Measurements from ENCODE around the gene MBNL1. TPM values are rescaled to one million over a fixed set of nuclear protein-coding genes. Genes with fewer than 3 reads are reported as not detected.
A peak's percentile ranks its signal among the peaks of the same experiment; 100 is the strongest.
"Not testable (repeated sequence)": the region's sequence is repeated elsewhere in the genome, so short reads cannot be mapped to it uniquely, and the experiment has no call there.

MBNL1 gene
- total RNA-seq, 1 donor from 2014 or later, result 178 TPM

GRCh38 chr3:152382312-152383135 lies 113.8 kb downstream of the MBNL1 start:
- intact Hi-C loops (cut with DNase I), result loop anchor here (5.0 kb wide), 1 partner anchor 50 kb away; no protein-coding TSS in a partner anchor

GRCh38 chr3:152383136-152383606 lies 114.4 kb downstream of the MBNL1 start:
- intact Hi-C loops (cut with DNase I), result loop anchor here (5.0 kb wide), 1 partner anchor 51 kb away; no protein-coding TSS in a partner anchor
- DNase-seq (ENCODE audit: low spot score), result no peak

More at GRCh38 chr3:152382312-152383135, 113.8 kb downstream of the MBNL1 start:
- no peak for DNase-seq (ENCODE audit: low spot score)

DNA sequence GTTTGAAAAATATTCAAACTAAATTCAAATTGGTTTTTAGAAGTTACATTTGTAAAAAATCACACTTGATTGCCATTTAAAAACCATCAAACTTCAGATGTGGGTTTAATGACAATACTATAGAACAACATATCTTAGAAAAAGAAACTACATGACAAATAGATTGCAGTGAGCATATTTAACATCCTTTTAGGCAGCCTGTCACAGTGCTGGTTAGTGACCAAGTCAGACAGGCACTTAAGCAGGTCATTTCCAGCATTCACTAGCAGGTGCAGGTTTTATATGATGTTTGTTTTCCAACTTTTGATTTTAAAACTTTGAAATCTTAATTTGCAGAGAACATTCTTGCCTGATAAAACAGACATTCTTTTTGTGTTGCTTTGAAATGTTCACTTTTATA lies 115.7 kb downstream of the MBNL1 start:
- DNase-seq (ENCODE audit: low spot score), result no peak
- intact Hi-C loops (cut with DNase I), result loop anchor here (5.0 kb wide), 1 partner anchor 52 kb away; no protein-coding TSS in a partner anchor

GRCh38 chr3:152385761-152386160 lies 117.0 kb downstream of the MBNL1 start:
- no peak for DNase-seq (ENCODE audit: low spot score)
- intact Hi-C loops (cut with DNase I), result no loop called here

GRCh38 chr3:152386208-152386607 lies 117.5 kb downstream of the MBNL1 start:
- intact Hi-C loops (cut with DNase I), result no loop called here
- DNase-seq (ENCODE audit: low spot score), result no peak

DNA sequence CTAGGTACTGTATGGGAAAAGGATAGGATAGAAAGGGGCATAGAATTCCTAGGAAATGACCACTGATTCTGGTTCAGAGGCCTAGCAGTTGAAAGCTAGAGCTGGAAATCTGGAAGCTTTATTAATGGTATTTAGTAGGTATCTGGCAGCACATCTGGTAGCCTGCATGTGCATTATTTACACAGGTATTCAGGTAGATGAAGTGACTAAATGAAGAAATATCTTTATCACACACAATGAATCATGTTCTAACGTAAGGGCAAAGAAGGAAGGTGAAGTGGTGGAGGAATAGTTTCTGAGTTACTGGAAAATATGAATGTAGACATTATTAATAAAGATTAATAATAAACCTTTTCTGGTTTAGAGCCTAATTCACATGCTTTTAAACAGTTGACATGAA lies 119.9 kb downstream of the MBNL1 start:
- no peak for DNase-seq (ENCODE audit: low spot score)
- intact Hi-C loops (cut with DNase I), result no loop called here

- no peak for DNase-seq (ENCODE audit: low spot score)
- intact Hi-C loops (cut with DNase I), result no loop called here
Measured at GRCh38 chr3:152389316-152389934, 120.7 kb downstream of the MBNL1 start.

DNA sequence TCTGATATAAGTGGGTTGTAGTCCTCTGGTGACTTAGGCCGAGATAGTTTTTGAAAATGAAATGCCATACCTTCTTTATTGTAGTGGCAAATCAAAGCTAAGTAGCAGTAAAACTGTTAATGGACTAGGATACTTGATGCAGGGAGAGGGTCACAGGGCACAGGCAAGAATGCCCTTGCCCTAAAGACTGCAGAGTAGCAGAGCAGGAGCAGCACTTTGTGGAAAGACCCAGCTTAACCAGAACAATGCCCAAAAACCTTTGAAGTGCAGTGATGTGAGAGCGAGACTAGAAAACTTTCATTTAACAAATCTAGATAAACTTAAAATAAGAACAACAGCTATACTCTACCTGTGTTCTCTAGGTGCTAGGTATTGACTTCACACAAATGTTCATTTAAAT lies 121.9 kb downstream of the MBNL1 start:
- intact Hi-C loops (cut with DNase I), result no loop called here
- DNase-seq (ENCODE audit: low spot score), result no peak

DNA sequence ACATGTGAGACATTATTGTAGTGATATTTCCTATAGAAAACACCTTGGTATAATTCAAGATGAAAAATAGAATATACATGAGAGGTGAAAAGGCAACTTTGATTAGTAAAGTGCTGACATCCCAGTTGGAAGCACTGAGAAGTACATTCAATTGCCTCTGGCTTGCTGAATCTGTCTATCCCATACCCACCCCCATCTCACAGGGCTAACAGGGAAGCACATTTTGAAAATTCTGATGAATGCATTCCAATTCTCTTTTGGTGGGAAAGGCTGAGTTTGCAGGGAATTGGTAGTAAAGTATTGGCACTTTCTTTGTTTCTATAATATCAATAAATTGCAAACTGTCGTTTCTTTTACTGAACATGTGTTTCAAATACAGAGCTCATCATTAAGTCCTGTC lies 122.9 kb downstream of the MBNL1 start:
- intact Hi-C loops (cut with DNase I), result no loop called here
- no peak for DNase-seq (ENCODE audit: low spot score)

DNA sequence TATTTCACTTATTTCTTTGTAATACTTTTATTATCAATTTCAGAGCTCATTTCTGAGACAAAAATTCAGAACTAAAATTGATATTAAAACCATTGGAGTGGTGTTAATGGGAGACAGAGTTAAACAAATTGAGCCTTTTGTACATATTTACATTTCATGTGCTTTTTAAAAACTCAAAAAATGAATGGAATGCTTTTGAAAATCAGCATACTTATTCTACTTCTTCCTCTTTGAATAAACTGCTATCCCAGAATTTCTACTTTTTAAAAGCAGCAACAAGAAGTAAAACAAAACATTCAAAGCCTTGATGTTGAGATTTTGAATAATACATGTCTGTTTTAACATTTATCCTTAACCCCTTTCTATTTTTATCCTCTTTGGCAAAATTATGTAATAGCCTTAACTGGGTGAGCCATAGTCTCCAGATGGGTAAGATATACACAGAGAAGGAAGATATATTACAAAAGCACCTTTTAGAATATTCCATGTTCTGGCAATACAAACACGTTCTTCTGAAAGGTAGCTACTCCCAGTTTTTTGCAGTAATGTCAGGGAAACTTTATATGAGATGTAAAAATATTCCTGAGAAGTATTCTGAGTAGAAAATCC lies 123.6 kb downstream of the MBNL1 start:
- intact Hi-C loops (cut with DNase I), result no loop called here
- DNase-seq (ENCODE audit: low spot score), result no peak

- DNase-seq (ENCODE audit: low spot score), result no peak
- intact Hi-C loops (cut with DNase I), result no loop called here
Measured at GRCh38 chr3:152394246-152394645, 125.5 kb downstream of the MBNL1 start.

DNA sequence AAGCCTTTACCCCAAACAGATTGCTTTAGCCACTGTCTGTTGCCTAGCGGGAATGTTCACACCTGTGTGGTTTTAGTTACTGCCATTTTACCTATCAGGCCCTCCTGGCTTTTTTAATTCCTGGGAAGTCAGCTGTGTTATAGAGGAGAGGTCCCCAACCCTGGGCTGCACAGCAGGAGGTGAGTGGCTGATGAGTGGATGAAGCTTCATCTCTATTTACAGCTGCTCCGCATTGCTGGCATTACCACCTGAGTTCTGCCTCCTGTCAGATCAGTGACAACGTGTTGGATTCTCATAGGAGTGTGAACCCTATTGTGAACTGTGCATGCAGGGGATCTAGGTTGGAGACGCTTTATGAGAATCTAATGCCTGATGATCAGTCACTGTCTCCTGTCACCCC lies 127.0 kb downstream of the MBNL1 start:
- DNase-seq (ENCODE audit: low spot score), result no peak
- intact Hi-C loops (cut with DNase I), result no loop called here

DNA sequence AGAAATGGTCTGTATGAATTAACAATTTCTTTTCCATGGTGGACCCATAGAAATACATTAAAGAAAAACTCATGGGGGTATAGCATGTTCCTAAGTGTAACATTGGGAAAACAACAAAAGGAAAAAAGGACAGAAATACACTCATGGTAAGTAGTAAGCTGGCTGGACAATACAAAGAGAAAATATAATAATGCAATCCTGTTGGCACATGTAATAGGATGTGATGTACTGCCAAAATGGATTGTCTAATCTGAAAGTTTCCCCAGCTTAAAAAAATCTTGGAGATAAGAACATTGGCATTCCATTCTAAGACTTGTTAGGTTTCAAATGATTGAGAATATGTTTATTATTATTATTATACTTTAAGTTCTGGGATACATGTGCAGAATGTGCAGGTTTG lies 128.1 kb downstream of the MBNL1 start:
- intact Hi-C loops (cut with DNase I), result no loop called here
- no peak for DNase-seq (ENCODE audit: low spot score)

DNA sequence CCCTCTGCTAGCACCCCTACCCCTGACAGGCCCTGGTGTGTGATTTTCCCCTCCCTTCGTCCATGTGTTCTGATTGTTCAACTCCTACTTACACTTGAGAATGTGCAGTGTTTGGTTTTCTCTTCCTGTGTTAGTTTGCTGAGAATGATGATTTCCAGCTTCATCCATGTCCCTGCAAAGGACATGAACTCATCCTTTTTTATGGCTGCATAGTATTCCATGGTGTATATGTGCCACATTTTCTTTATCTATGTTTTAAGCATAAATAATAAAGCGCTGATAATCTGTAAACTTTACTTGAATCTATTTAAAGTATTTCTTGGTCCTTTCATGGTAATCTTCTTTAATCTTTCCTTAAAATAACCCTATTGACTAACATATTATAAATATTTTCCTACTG lies 128.6 kb downstream of the MBNL1 start:
- intact Hi-C loops (cut with DNase I), result not testable (repeated sequence)

GRCh38 chr3:152398495-152398894 lies 129.8 kb downstream of the MBNL1 start:
- intact Hi-C loops (cut with DNase I), result no loop called here
- no peak for DNase-seq (ENCODE audit: low spot score)

More for the DNA sequence above, 128.6 kb downstream of the MBNL1 start:
- DNase-seq (ENCODE audit: low spot score), result not testable (repeated sequence)

- intact Hi-C loops (cut with DNase I), result no loop called here
- DNase-seq (ENCODE audit: low spot score), result no peak
Measured at GRCh38 chr3:152399374-152399773, 130.6 kb downstream of the MBNL1 start.

DNA sequence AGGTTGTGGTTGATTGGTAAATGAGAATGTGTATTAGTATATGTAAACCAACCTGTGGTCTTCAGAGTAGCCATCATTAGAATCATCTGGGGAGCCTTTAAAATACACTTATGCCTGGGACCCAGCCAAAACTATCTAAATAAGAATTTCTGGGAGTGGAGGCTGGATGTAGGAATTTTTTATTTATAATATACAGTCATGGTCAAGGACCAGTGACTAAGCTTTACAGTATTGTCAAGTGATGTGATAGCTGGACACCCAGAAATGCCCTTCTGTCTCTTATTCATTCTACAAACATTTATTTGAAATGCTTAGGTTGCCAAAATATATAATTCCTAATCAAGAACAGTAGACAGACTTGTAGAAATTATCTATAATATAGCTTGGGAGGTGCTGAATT lies 132.2 kb downstream of the MBNL1 start:
- no peak for DNase-seq (ENCODE audit: low spot score)
- intact Hi-C loops (cut with DNase I), result loop anchor here (5.0 to 10.0 kb wide), 2 partner anchors 36 to 136 kb away; partner anchors contain the start of gene MBNL1

DNA sequence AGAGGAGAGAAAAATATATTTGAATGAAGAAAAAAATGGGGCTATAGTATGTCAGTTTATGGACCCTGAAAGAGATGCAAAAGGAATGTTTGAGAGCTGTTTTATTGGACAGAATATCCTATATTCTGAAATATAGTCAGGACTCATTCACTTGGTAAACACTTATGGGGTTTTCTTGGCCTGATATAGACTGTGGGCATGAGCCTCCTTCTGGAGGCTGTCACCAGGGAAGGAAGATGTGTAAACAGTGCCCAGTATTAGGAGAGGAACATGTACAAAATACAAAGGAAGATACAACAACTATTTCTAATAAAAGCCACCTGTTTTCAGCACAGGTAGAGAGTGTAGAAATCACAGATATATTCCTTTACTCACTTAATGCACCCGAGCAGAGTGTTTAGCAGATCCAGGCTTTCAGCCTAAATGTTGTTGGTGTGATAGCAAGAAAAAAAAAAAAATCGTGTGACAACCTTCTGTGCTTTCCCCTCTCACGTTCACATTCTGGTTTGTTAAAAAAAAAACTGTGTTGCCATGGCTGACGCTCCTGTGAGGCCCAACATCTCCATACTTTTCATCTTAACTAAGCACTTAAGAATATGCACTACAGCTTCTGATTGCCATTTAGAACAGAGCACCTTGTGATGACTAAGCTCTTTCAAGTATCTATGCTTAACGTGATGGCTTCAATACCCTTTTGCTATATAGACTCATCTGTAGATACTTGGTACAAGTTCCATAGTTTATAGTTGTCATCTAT lies 134.1 kb downstream of the MBNL1 start:
- intact Hi-C loops (cut with DNase I), result loop anchor here (5.0 to 10.0 kb wide), 2 partner anchors 34 to 138 kb away; partner anchors contain the start of gene MBNL1
- DNase-seq (ENCODE audit: low spot score), result no peak

GRCh38 chr3:152403632-152404066 lies 134.9 kb downstream of the MBNL1 start:
- intact Hi-C loops (cut with DNase I), result loop anchor here (5.0 to 10.0 kb wide), 2 partner anchors 34 to 139 kb away; partner anchors contain the start of gene MBNL1
- peak; percentile 84 for DNase-seq (ENCODE audit: low spot score)

Measured in cardiac septum (tissue), 1 donor.